Raji (cell line): ENCODE data around the gene DSCAM.

Experiments
- POLR2A ChIP-seq: IDR thresholded peaks from 2 replicates; pipeline ENCODE4 v1.6.1; 2011; ENCODE audit warnings: low read depth, low read length, control low read depth; ENCODE audit not compliant: insufficient read depth

Gene DSCAM

DNA sequence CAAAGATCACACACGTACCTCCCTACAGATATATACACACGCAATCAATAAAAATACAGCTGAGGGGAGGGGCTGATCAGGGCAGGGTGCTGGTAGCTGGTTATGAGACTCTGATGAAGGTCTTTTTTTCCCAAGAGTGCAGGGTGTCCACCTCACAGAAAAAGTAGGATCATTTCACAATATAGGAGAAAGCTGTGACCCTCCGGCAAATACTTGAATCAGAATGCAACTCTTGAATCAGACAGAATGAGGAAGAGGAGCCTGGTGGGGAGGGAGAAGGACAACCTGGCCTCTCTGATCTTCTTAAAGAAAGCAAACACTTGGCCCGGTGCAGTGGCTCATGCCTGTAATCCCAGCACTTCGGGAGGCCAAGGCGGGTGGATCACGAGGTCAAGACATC lies 710.4 kb downstream of the DSCAM start:
- no peak for TF ChIP-seq POLR2A

DNA sequence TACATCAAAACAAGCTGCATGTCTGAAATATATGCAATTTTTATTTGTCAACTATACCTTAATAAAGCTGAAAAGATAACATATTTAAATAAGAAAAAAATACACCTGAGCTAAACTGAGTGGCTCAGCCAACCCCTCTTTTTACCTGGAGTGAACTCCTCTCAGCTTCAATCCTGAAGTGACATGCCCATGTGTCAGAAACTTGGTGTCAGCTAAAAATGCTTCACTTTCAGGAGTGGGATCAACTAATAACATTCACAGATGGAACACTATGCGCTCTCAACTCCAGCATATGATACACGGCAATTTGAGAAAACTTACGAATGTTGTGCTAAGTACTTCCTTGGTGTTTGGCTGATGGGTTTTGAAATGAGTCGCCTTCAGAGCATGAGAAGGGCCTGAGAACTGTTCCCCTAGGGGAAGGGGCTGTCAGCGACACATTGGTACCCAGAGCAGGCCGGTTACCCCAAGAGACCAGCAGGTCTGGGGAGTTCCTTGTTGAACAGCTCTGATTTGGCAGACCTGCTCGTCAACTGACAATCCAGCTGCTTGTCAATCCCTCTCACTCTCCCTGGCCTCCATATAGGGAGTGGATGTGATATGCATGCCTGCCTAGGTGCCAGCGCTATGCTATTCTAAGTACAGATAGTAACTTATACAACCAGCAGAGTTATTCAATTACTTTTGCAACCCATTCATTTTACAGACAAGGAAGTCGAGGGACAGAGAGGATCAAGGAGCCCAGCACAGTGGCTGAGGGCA lies 712.0 kb downstream of the DSCAM start:
- no peak for TF ChIP-seq POLR2A

GRCh38 chr21:40130476-40130875 lies 716.5 kb downstream of the DSCAM start:
- TF ChIP-seq POLR2A: no peak

DNA sequence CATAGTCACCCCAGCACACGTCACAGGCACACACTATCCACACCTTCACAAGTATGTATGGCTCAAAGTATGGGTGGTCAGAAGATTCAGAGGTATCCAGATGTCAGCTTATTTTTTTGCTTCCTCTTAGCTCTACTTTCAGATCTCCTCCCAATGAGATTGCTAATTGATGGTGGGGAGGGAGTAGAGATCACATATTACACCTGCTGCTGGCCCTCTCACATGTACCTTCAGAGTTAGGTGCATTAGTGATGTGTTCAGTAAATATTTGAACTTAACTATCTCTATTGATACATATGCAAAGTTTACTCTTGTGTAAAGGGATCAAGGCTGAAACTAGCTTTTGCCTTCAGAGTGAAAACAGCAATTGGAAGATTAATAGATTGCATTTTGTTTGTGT lies 717.1 kb downstream of the DSCAM start:
- no peak for TF ChIP-seq POLR2A

- TF ChIP-seq POLR2A: no peak
Measured at GRCh38 chr21:40128891-40129290, 718.1 kb downstream of the DSCAM start.

DNA sequence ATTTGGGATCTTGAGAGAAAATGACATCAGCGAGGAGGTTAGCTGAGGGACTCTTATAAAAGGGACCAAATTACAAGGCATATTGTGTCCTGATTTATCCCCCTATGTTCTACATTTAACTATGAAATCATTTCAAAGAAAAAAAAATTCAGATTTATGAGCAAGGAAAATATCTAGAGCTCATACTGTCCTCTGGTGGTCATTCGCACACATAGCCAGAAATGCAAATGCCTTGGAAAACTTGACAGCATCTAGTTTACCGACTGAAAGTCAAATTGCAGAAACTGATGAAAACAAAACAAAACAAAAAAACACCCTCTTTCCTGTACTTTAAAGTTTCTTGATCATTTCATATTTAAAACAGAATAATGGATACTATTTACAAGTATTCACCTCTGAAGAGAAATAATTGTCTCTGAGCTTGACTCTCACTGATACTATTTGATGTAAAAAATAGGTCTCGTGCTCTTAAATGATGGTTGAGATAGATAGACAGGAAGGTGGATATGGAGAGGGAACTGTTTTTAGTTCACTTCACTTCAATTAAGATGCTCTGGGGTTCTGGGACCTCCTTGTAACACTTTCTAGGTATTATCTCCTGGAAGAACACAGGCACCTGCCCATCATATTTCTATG lies 725.9 kb downstream of the DSCAM start:
- TF ChIP-seq POLR2A: no peak

- no peak for TF ChIP-seq POLR2A
Measured at GRCh38 chr21:40118527-40118926, 728.4 kb downstream of the DSCAM start.

DNA sequence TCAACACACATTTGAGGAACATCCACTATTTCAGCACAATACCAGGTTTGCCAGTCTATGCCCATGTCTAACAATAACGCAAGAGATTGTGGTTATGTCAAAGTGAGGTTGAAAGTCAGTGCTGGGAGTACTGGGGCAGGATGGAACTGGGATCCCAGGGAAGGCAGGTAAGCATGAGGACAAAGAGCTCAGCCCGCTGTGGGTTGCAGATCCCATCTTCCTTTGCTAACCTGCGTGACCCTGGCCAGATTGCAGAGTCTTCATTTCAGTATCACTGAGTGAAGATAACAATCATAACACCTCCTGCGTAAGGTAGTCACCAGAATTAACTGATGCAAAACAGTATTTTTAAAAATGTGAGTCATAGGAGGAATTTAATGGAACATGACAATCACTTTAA lies 729.7 kb downstream of the DSCAM start:
- no peak for TF ChIP-seq POLR2A

DNA sequence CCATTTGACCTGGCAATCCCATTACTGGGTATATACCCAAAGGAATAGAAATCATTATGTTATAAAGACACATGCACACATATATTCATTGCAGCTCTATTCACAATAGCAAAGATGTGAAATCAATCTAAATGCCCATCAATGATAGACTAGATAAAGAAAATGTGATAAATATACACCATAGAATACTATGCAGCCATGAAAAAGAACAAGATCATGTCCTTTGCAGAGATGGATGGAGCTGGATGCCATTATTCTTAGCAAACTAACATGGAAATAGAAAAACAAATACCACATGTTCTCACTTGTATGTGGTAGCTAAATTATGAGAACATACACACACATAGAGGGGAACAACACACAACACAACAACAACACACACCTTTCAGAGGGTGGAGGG lies 731.2 kb downstream of the DSCAM start:
- no peak for TF ChIP-seq POLR2A

GRCh38 chr21:40102682-40103081 lies 744.3 kb downstream of the DSCAM start:
- no peak for TF ChIP-seq POLR2A

DNA sequence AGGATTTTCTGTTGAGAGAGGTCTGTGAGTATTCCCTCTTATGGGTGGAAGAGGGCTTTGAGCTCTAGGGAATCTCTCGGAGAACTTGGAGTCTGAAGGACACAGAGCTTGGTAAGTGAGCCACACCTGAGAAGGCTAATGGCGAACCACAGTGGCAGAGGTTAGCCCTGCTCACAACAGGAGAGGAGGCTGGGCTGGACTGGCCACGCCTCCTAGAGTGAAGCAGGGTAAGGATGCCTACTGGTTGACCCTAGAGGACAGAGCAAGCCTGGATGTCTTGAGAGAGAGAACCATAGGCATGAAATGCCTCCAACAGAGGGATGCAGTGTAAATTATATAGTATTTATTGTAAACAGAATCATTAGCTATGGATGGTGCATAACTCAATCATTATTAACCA lies 747.1 kb downstream of the DSCAM start:
- TF ChIP-seq POLR2A: no peak

DNA sequence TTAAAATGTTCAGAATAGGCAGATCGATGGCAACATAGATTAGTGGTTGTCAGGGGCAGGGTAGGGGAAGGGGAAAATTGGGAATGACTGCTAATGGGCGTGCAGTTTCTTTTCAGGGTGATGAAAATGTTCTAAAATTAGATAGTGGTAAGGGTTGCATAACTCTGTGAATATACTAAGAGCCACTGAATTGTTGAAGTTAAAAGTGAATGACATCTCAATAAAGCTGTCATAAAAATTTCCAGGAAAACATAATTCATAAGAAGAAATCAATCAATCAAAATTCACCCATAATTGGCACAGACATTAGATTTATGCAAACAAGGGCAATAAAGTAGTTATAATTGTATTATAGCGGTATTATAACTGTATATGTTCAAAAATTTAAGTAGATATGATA lies 751.5 kb downstream of the DSCAM start:
- no peak for TF ChIP-seq POLR2A

DNA sequence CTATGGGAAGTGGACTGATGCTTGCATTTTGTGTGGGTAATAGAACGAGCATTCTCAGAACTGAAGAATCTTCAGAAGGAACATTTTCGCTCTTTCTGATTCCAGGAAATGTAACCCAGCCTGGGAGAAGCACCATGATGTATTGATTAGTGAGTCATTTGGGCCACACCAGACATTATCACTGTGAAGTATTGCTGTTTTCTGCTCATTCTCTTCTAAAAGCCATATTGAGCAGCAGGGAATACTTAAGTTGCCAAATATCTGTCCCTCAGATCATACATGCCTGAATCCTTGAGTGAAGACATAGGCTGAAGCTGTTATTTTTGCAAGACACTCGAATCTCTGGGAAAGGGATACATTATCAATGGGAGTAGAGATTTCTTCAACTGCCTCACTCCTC lies 766.6 kb downstream of the DSCAM start:
- no peak for TF ChIP-seq POLR2A

GRCh38 chr21:40074710-40075109 lies 772.2 kb downstream of the DSCAM start:
- no peak for TF ChIP-seq POLR2A

DNA sequence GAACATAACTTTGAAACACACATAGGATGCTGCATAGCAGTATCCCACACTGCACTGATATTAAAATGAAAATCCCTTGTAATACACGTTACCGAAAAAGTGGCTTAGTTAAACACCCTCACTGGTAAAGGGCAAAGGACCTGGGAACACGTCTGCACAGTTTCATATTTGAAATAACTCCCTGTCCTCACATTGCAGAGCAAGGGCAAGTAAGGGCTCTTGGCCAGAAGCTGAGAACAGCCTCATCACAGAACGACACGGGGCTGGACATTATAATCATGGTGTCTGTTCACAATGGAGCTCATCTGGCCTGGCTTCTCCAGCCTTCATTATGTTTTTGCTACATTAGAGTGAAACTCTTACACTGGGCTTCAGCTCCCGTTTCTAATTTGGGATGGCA lies 772.8 kb downstream of the DSCAM start:
- TF ChIP-seq POLR2A: no peak

GRCh38 chr21:40073642-40074041 lies 773.3 kb downstream of the DSCAM start:
- no peak for TF ChIP-seq POLR2A

- TF ChIP-seq POLR2A: no peak
Measured at GRCh38 chr21:40070871-40071270, 776.1 kb downstream of the DSCAM start.
